CD4-positive, CD25-positive, alpha-beta regulatory T cell (primary cell): Measurements from ENCODE around the gene PIK3IP1. TPM values are rescaled to one million over a fixed set of nuclear protein-coding genes. Genes with fewer than 3 reads are reported as not detected.
A peak's percentile ranks its signal among the peaks of the same experiment; 100 is the strongest.
"Not testable (repeated sequence)": the region's sequence is repeated elsewhere in the genome, so short reads cannot be mapped to it uniquely, and the experiment has no call there.

ENCODE experiments used
- ATAC-seq, 2 donors: fragments of 150-1000 bp; cut with Tn5 transposase; one replicate each; pipeline ENCODE4 v1.10.0; 2021; ENCODE audit warnings: low read depth in 2 of 2, moderate number of reproducible peaks in 2 of 2, moderate library complexity in 1 of 2
- DNase-seq, 3 donors: peaks; one replicate each; pipeline versions ENCODE4 v3.0.0 to v3.0.0-alpha.2; 2012 to 2022; ENCODE audit warnings: mixed read lengths in 1 of 3
- H3K27ac ChIP-seq: one replicate; pipeline ENCODE4 v1.7.0; 2013; ENCODE audit warnings: mild to moderate bottlenecking, low read length; ENCODE audit not compliant: insufficient read depth, poor library complexity, severe bottlenecking
- H3K27me3 ChIP-seq: one replicate; pipeline ENCODE4 v1.7.0; 2013; ENCODE audit warnings: low read length; ENCODE audit not compliant: control insufficient read depth, insufficient read depth
- H3K36me3 ChIP-seq: one replicate; pipeline ENCODE4 v1.7.0; 2013; ENCODE audit warnings: mild to moderate bottlenecking, low read length, moderate library complexity; ENCODE audit not compliant: control insufficient read depth, insufficient read depth
- H3K4me1 ChIP-seq: 2 replicates; pipeline ENCODE4 v1.7.0; 2013; ENCODE audit warnings: mild to moderate bottlenecking, low read length; ENCODE audit not compliant: insufficient read depth, control insufficient read depth, poor library complexity, severe bottlenecking
- H3K4me3 ChIP-seq: one replicate; pipeline ENCODE4 v1.7.0; 2013; ENCODE audit warnings: low read depth, mild to moderate bottlenecking, low read length, moderate library complexity
- H3K9me3 ChIP-seq, 2 experiments: 1 replicate in 1 of 2; 2 replicates in 1 of 2; pipeline ENCODE4 v1.7.0; 2013; ENCODE audit warnings: low read length in 2 of 2, mild to moderate bottlenecking in 1 of 2, moderate library complexity in 1 of 2; ENCODE audit not compliant: control insufficient read depth in 2 of 2
- H3K27ac Mint-ChIP-seq, 3 donors: one replicate each; pipeline ENCODE4 v1.8.0; 2020 to 2022; ENCODE audit warnings: mild to moderate bottlenecking in 3 of 3, mixed read lengths in 3 of 3, moderate library complexity in 2 of 3
- H3K27me3 Mint-ChIP-seq: one replicate; pipeline ENCODE4 v1.8.0; 2022; ENCODE audit warnings: mild to moderate bottlenecking, mixed read lengths
- H3K36me3 Mint-ChIP-seq: one replicate; pipeline ENCODE4 v1.8.0; 2020; ENCODE audit warnings: mixed read lengths
- H3K4me1 Mint-ChIP-seq, 4 donors: one replicate each; pipeline ENCODE4 v1.8.0; 2020 to 2022; ENCODE audit warnings: mixed read lengths in 4 of 4, mild to moderate bottlenecking in 1 of 4
- H3K4me3 Mint-ChIP-seq, 4 donors: one replicate each; pipeline ENCODE4 v1.8.0; 2020 to 2022; ENCODE audit warnings: mild to moderate bottlenecking in 4 of 4, mixed read lengths in 4 of 4, moderate library complexity in 3 of 4
- H3K9me3 Mint-ChIP-seq, 7 donors: one replicate each; pipeline ENCODE4 v1.8.0; 2020 to 2022; ENCODE audit warnings: mixed read lengths in 7 of 7, mild to moderate bottlenecking in 3 of 7, moderate library complexity in 2 of 7
- polyA plus RNA-seq, 4 donors: library from polyadenylated mRNA; unstranded; fragments of 300-500 nt; fragmentation: Illumina TruSeq; gene quantifications; one replicate each; pipeline ENCODE4 v1.2.3, GENCODE V29; 2021
- total RNA-seq: library from RNA; stranded (reverse); gene quantifications from one replicate; pipeline ENCODE4 v1.2.3, GENCODE V29; 2022

PIK3IP1 gene
- total and polyA plus RNA-seq, 5 donors from 2014 or later: 425 to 700 (median 534) TPM

DNA sequence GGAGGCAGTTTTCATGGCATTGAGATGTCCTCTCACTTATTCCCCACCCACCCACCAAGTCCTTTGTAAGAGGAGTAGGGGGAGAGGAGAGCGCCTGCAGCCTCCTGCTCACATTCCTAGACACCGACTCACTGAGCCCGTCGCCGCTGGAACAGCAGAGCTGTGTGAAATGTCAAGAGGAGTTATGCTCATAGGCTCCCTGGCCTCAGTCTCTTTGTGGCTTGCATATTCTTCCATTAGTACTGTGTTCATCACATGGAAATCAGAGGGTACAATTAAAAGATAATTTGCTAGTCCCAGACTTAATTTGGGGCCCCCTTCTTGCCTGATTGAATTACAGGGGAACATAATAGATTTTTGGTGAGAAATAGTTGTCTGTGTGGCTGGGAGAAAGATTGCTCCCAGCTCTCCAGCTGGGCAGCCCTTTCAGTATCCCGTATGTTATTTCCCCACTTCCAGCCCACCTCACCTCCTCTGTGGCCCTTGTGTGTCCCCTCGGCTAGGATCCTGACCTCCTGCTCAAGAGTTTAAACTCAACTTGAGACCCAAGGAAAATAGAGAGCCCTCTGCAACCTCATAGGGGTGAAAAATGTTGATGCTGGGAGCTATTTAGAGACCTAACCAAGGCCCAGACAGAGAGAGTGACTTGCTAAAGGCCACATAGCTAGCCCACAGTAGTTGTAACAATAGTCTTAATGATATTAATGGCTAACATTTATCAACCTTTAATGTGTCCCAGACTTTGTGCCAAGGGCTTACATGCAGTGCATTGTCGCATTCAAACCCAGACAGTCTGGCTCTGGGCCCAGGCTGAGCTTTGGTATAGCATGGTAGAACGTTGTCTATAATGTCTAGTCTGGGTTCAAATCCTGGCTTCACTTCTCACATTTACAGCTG lies 48.0 kb downstream of the PIK3IP1 start:
- Mint-ChIP-seq H3K36me3 (peaks cover 15% of the 10 kb centered on the region), H3K4me3 (peak overlapping the region; percentile 24 to 51 (median 38)), H3K9me3 (no peaks in the 10 kb centered on the region), H3K27me3 (no peaks in the 10 kb centered on the region), H3K4me1 (peaks cover 29 to 92% (median 64%) of the 10 kb centered on the region in 4 donors), H3K27ac (peak overlapping the region; percentile 70 to 76 (median 73))
- H3K27me3 ChIP-seq: no peaks in the 10 kb centered on the region
- DNase-seq: no peak
- H3K36me3 ChIP-seq: peaks cover 4% of the 10 kb centered on the region
- peak overlapping the region; percentile 66 for H3K4me3 ChIP-seq
- ATAC-seq: no peak
- peak overlapping the region; percentile 50 for H3K27ac ChIP-seq
- no peaks in the 10 kb centered on the region for H3K9me3 ChIP-seq
- H3K4me1 ChIP-seq: peaks cover 79% of the 10 kb centered on the region

DNA sequence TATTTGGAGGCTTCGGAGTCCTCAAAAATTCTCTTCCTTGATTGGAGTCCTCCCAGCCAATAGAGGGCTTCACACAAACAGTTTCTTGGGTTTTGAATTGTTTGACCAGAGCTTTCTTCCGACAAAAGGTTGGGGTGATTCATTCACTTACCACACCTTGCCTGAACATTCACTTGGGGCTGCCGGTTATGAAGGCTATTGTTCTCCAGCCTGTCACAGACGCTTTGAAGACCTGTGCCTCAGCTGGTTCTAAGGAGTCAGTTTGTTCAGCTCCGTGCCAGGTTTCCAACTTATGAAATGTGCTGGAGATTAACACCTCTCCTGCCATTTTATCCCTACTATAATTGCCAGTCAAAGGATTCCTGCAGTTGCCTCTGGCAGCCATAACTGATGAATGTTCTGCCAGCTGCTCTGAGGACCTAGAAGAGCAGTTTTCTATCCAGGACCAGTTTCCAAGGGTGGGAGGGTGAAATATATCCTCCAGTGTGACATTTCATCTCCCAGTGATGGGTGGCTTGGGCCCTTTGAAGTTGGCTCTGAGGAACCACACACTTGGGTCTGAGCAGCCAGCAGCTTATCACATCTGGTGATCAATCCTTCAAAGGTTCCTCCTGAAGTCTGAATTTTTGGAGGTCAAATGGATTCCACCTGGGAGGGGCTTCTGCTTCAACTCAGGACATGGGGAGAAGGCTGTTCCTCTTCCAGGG lies 48.8 kb downstream of the PIK3IP1 start:
- DNase-seq: no peak
- H3K27me3 ChIP-seq: no peaks in the 10 kb centered on the region
- peaks cover 73% of the 10 kb centered on the region for H3K4me1 ChIP-seq
- peaks cover 33 to 90% (median 65%) of the 10 kb centered on the region in 4 donors for H3K4me1 Mint-ChIP-seq
- ATAC-seq: no peak
- H3K27me3 Mint-ChIP-seq: no peaks in the 10 kb centered on the region
- no peak overlapping the region for H3K4me3 ChIP-seq
- no peaks in the 10 kb centered on the region for H3K9me3 ChIP-seq
- no peaks in the 10 kb centered on the region for H3K9me3 Mint-ChIP-seq
- peak overlapping the region in 2 of 3 donors; percentile 65 to 67 for H3K27ac Mint-ChIP-seq
- peaks cover 4% of the 10 kb centered on the region for H3K36me3 ChIP-seq
- peak overlapping the region; percentile 25 for H3K27ac ChIP-seq
- peaks cover 15% of the 10 kb centered on the region for H3K36me3 Mint-ChIP-seq
- H3K4me3 Mint-ChIP-seq: no peak overlapping the region

DNA sequence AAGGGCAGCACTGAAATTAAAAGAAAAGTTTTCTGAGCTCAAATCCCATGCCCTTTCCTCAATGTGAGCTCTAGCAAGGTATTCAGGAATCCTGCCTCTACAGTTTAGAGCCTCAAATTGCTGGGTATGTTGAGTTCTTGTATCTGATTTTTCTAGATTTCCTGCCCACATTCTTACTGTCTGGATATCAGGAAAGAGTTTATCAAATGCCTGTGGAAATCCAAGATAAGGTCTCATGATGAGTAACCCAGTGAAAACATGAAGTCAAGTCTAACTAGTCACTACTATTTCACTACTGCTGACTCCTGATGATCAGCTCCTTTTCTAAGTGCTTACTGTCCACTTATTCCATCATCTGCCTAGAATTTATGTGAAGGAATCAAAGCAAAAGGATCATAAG lies 50.4 kb downstream of the PIK3IP1 start:
- no peaks in the 10 kb centered on the region for H3K27me3 Mint-ChIP-seq
- H3K4me1 Mint-ChIP-seq: peaks cover 31 to 86% (median 61%) of the 10 kb centered on the region in 4 donors
- H3K27ac Mint-ChIP-seq: peak overlapping the region in 2 of 3 donors; percentile 50 to 60
- H3K4me1 ChIP-seq: peaks cover 66% of the 10 kb centered on the region
- H3K36me3 Mint-ChIP-seq: peaks cover 14% of the 10 kb centered on the region
- ATAC-seq (no peak), DNase-seq (no peak)
- H3K36me3 ChIP-seq: peaks cover 2% of the 10 kb centered on the region
- no peaks in the 10 kb centered on the region for H3K9me3 Mint-ChIP-seq
- H3K4me3 ChIP-seq: no peak overlapping the region
- H3K9me3 ChIP-seq: no peaks in the 10 kb centered on the region
- no peak overlapping the region for H3K27ac ChIP-seq
- peak overlapping the region in 1 of 4 donors; percentile 36 for H3K4me3 Mint-ChIP-seq
- no peaks in the 10 kb centered on the region for H3K27me3 ChIP-seq

DNA sequence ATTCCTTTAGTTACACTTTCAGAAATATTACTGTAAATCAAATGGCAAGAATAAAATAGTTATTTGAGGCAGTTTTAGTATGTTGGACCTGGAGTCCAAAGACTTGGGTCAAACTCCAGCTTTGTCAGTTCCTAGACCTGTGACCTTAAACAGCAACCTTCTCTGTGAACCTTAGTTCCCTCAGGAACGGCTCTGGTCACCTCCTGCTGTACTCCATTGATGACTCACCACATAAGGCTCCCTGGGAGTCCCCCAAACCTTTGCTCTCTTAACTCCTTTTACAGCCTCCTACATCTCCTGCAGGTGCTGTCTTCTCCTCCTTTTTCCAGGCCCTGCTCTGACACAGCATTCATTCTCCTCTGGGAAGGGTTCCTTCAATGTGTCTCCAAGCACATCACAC lies 51.1 kb downstream of the PIK3IP1 start:
- Histone ChIP-seq H3K4me1 (peaks cover 59% of the 10 kb centered on the region), H3K27ac (peak overlapping the region; percentile 1), H3K27me3 (no peaks in the 10 kb centered on the region), H3K36me3 (peaks cover 2% of the 10 kb centered on the region), H3K4me3 (no peak overlapping the region), H3K9me3 (no peaks in the 10 kb centered on the region)
- peak overlapping the region in 2 of 3 donors; percentile 50 to 55 for H3K27ac Mint-ChIP-seq
- peaks cover 12% of the 10 kb centered on the region for H3K36me3 Mint-ChIP-seq
- H3K4me3 Mint-ChIP-seq: peak overlapping the region in 1 of 4 donors; percentile 12
- ATAC-seq (no peak), DNase-seq (no peak)
- no peaks in the 10 kb centered on the region for H3K27me3 Mint-ChIP-seq
- no peaks in the 10 kb centered on the region for H3K9me3 Mint-ChIP-seq
- peaks cover 31 to 78% (median 56%) of the 10 kb centered on the region in 4 donors for H3K4me1 Mint-ChIP-seq

DNA sequence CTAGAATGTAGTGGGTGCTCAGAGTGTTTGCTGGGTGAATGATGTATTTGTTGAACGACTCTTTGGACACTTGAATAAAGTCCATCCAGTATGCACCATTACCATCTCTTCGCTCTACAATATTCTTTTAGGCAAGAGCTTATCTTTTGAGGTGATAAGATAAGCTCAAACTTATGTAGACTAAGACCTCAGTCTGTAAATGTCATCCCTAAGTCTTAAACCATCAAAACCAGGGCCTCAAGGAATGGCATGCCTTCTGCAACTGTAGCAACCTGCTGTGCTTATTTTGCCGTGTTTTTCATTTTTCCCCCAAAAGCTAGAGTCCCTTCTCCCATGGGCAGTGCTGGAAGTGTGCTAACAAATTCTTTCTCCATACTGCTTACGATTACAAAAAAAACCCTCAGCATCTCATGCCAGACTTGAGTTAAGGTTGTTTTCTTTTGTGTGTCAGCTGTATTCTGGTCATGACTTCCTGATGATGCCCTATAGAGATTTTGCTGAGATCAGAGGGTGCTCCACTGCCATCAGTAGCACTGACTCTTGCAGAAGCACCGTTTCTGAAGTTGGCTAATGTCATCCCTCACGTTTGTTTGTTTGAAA lies 52.4 kb downstream of the PIK3IP1 start:
- Mint-ChIP-seq H3K9me3 (no peaks in the 10 kb centered on the region), H3K36me3 (peaks cover 18% of the 10 kb centered on the region), H3K4me3 (peak overlapping the region in 2 of 4 donors; percentile 45 to 81), H3K4me1 (peaks cover 36 to 74% (median 55%) of the 10 kb centered on the region in 4 donors), H3K27ac (peak overlapping the region; percentile 39 to 91 (median 50)), H3K27me3 (no peaks in the 10 kb centered on the region)
- Histone ChIP-seq H3K4me1 (peaks cover 48% of the 10 kb centered on the region), H3K36me3 (peaks cover 3% of the 10 kb centered on the region), H3K9me3 (no peaks in the 10 kb centered on the region), H3K27me3 (no peaks in the 10 kb centered on the region), H3K4me3 (no peak overlapping the region), H3K27ac (no peak overlapping the region)
- ATAC-seq: peak; percentile 27 to 54
- DNase-seq: peak in 1 of 3 donors; percentile 20

DNA sequence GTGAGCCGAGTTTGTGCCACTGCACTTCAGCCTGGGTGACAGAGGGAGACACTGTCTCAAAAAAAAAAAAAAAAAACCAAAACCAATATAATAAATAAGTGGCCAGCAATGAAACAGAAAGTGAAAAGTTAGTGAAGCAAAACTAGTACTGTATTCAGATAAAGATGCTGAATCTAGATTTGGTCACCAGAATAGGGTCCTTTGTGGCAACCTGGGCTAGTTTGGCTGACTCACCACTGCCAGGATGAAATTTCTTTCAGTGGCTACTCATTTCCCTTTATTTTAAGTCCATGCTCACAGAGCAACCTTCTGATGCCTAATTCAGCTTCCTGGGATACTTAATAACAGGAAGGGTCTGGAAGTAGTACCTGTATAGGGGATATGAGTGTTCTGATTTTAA lies 54.2 kb downstream of the PIK3IP1 start:
- Mint-ChIP-seq H3K27me3 (no peaks in the 10 kb centered on the region), H3K36me3 (peaks cover 28% of the 10 kb centered on the region), H3K4me3 (peak overlapping the region in 1 of 4 donors; percentile 32), H3K27ac (no peak overlapping the region), H3K9me3 (no peaks in the 10 kb centered on the region), H3K4me1 (peaks cover 36 to 64% (median 54%) of the 10 kb centered on the region in 4 donors)
- Histone ChIP-seq H3K27ac (no peak overlapping the region), H3K4me1 (peaks cover 32% of the 10 kb centered on the region), H3K36me3 (peaks cover 9% of the 10 kb centered on the region), H3K9me3 (no peaks in the 10 kb centered on the region), H3K27me3 (no peaks in the 10 kb centered on the region), H3K4me3 (peak overlapping the region; percentile 4)
- ATAC-seq: no peak
- DNase-seq: peak in 1 of 3 donors; percentile 37

DNA sequence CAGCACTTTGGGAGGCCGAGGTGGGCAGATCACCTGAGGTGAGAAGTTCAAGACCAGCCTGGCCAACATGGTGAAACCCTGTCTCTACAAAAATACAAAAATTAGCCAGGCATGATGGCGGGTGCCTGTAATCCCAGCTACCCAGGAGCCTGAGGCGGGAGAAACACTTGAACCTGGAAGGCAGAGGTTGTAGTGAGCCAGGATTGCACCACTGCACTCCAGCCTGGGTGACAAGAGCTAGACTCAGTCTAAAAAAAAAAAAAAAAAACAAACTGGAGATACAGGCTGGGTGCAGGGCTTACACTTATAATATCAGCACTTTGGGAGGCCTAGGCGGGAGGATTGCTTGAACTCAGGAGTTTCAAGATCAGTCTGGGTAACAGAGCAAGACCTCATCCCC lies 56.2 kb downstream of the PIK3IP1 start:
- H3K36me3 ChIP-seq, H3K27me3 Mint-ChIP-seq, H3K4me3 Mint-ChIP-seq, ATAC-seq, H3K9me3 ChIP-seq, H3K27me3 ChIP-seq, H3K4me3 ChIP-seq, H3K27ac ChIP-seq, H3K9me3 Mint-ChIP-seq, DNase-seq: not testable (repeated sequence)
- peaks cover 32% of the 10 kb centered on the region for H3K4me1 ChIP-seq
- Mint-ChIP-seq H3K27ac (peak overlapping the region in 1 of 3 donors; percentile 22), H3K4me1 (peaks cover 32 to 60% (median 52%) of the 10 kb centered on the region in 4 donors), H3K36me3 (peaks cover 19% of the 10 kb centered on the region)
